MCF 10A (cell line): ENCODE data around the gene TOLLIP. TPM values are rescaled to one million over a fixed set of nuclear protein-coding genes. Genes with fewer than 3 reads are reported as not detected.
A peak's percentile ranks its signal among the peaks of the same experiment; 100 is the strongest.
"Not testable (repeated sequence)": the region's sequence is repeated elsewhere in the genome, so short reads cannot be mapped to it uniquely, and the experiment has no call there.

ENCODE experiments used
- Bru-seq: library from RNA; stranded (reverse); fragments of 400-500 nt; gene quantifications from one replicate; lab custom pipeline; 2021; lab: Mats Ljungman, UMichigan
- BruChase-seq, 2 experiments: library from RNA; stranded (reverse); fragments of 400-500 nt; gene quantifications; one replicate each; lab custom pipeline; 2021; lab: Mats Ljungman, UMichigan
- BruUV-seq: library from RNA; stranded (reverse); fragments of 400-500 nt; replicated peaks from 2 replicates; lab custom pipeline; 2021; lab: Mats Ljungman, UMichigan
- CTCF ChIA-PET: fragments of 300-600 bp; sonication (Branson Sonifier 250); formaldehyde crosslinking; extraction: SDS; loops from one replicate; lab custom pipeline; 2021; ENCODE audit warnings: antibody characterized with exemption, inconsistent platforms; lab: Yijun Ruan, JAX
- POLR2A ChIA-PET: fragments of 300-600, 350-650 bp; sonication (Branson Sonifier 250); formaldehyde crosslinking; extraction: SDS; loops from one replicate; lab custom pipeline; 2020; ENCODE audit warnings: antibody characterized with exemption, inconsistent platforms; lab: Yijun Ruan, JAX
- DNase-seq: peaks from one replicate; pipeline ENCODE4 v3.0.0-alpha.2; 2018; ENCODE audit not compliant: unreplicated experiment
- H3K27ac Mint-ChIP-seq: one replicate; pipeline ENCODE4 v1.8.0; 2022; ENCODE audit warnings: mild to moderate bottlenecking, low read depth, mixed read lengths; ENCODE audit not compliant: unreplicated experiment
- H3K27me3 Mint-ChIP-seq: one replicate; pipeline ENCODE4 v1.8.0; 2022; ENCODE audit warnings: mixed read lengths; ENCODE audit not compliant: insufficient read depth, unreplicated experiment
- H3K36me3 Mint-ChIP-seq: one replicate; pipeline ENCODE4 v1.8.0; 2022; ENCODE audit warnings: mild to moderate bottlenecking, moderate library complexity, mixed read lengths; ENCODE audit not compliant: insufficient read depth, unreplicated experiment
- H3K4me1 Mint-ChIP-seq: one replicate; pipeline ENCODE4 v1.8.0; 2022; ENCODE audit warnings: mixed read lengths; ENCODE audit not compliant: insufficient read depth, unreplicated experiment
- H3K4me3 Mint-ChIP-seq: one replicate; pipeline ENCODE4 v1.8.0; 2022; ENCODE audit warnings: mild to moderate bottlenecking, moderate library complexity, mixed read lengths; ENCODE audit not compliant: unreplicated experiment
- H3K9me3 Mint-ChIP-seq: one replicate; pipeline ENCODE4 v1.8.0; 2022; ENCODE audit warnings: mixed read lengths; ENCODE audit not compliant: unreplicated experiment
- intact Hi-C: fragments of 100-400 bp; cut with micrococcal nuclease; formaldehyde crosslinking; loops from 2 replicates; pipeline ENCODE4 v1.14.1; 2022
- long read RNA-seq: library from polyadenylated mRNA; stranded (forward); transcript quantifications from one replicate; pipeline ENCODE4 v2.0.0, GENCODE V29; 2022
- total RNA-seq: library from RNA; stranded (reverse); gene quantifications from 2 replicates; pipeline ENCODE4 v1.2.3, GENCODE V29; 2022
- TF ChIP-seq, protein P1 (sequence below): fragments of 200-600 bp; IDR thresholded peaks from one replicate; pipeline ENCODE4 v1.8.0; 2022; ENCODE audit warnings: antibody characterized with exemption, mild to moderate bottlenecking; ENCODE audit not compliant: unreplicated experiment

Gene TOLLIP
- total RNA-seq, result 58.5 and 58.8 TPM in 2 replicates
- percentile 62 among the genes with signal in this experiment for Bru-seq, nascent RNA
- BruChase-seq, experiment 1, labeled RNA remaining after a 6-hour chase, result percentile 81 among the genes with signal in this experiment
- BruChase-seq, experiment 2, labeled RNA remaining after a 2-hour chase, result percentile 71 among the genes with signal in this experiment
- long read RNA-seq, transcript TOLLIP-202 (6 exons, 3,617 nt), result major isoform, 148 of 169 reads
- long read RNA-seq, transcript TOLLIP-211 (5 exons, 684 nt), result minor isoform, 6 of 169 reads
- long read RNA-seq, partial matches to known transcripts, result 2 of 169 reads
- long read RNA-seq, other reads (novel, unspliced or antisense), result 10 of 169 reads

DNA sequence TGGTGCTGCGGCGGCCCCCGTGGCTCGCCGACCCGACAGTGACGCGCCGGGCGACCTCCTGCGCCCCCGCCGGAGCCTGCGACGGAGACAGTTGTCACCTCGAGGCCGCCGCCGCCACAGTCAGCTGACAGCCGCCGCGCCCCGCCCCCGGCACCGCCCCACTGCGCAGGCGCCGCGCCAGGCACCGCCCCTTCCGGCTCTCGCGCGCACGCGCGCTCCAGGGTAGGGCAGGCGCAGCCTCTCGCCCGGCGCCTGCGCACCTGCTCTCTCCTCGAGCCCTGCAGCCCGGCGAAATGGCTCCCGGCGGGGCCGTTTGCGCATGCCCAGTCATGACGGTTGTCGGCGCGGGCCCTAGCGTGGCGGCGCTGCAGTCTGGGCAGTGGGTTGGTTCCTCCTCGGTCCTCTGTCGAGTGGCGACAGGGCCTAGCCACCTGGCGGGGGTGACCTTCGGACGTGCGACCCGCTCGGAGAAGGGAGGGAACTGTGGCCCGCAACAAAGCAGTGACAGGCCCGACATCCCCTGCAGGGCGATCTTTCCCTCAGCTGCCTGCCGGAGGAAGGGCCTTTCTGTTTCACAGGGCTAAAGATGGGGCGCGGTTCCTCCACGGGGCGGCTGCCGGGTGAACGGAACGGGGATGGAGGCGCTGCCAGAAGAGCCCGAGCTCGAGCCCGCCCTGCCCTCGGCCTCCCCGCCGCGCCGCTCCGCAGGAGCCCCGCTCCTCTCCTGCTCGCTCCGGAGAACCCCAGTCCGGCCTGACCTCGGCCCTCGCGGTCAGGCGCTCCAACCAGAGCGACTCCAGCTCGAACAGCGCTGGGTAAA, at the start of gene TOLLIP:
Gene TOLLIP (minus strand): TSS at position 135 of the 820 bp plus-strand sequence. CDS start 134 bp downstream, at position 1.
- Mint-ChIP-seq H3K27me3 (no peaks in the 10 kb centered on the region), H3K4me3 (peak within 1 kb of the TSS; percentile 74), H3K9me3 (no peaks in the 10 kb centered on the region), H3K36me3 (peaks cover 6% of the 10 kb centered on the region), H3K27ac (peak within 1 kb of the TSS; percentile 87), H3K4me1 (peaks cover 8% of the 10 kb centered on the region)
- TSS peak; percentile 69 for BruUV-seq
- DNase-seq, result peak; percentile 91
- intact Hi-C loops, result loop anchor here (1.0 to 10.0 kb wide), 4 partner anchors 47 to 225 kb away; partner anchors contain the start of gene BRSK2
- TF ChIP-seq, protein P1, sequence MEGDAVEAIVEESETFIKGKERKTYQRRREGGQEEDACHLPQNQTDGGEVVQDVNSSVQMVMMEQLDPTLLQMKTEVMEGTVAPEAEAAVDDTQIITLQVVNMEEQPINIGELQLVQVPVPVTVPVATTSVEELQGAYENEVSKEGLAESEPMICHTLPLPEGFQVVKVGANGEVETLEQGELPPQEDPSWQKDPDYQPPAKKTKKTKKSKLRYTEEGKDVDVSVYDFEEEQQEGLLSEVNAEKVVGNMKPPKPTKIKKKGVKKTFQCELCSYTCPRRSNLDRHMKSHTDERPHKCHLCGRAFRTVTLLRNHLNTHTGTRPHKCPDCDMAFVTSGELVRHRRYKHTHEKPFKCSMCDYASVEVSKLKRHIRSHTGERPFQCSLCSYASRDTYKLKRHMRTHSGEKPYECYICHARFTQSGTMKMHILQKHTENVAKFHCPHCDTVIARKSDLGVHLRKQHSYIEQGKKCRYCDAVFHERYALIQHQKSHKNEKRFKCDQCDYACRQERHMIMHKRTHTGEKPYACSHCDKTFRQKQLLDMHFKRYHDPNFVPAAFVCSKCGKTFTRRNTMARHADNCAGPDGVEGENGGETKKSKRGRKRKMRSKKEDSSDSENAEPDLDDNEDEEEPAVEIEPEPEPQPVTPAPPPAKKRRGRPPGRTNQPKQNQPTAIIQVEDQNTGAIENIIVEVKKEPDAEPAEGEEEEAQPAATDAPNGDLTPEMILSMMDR, result no peak
- ChIA-PET POLR2A (interaction anchor here (0.7 to 4.3 kb wide), 18 partner anchors 10 to 688 kb away, joined by 3 to 25 read pairs (median 4); partner anchors contain the start of genes BRSK2 and TSPAN4), CTCF (interaction anchor here (0.6 to 1.2 kb wide), 6 partner anchors 11 to 469 kb away, joined by 3 to 4 read pairs (median 4); no protein-coding TSS in a partner anchor)

DNA sequence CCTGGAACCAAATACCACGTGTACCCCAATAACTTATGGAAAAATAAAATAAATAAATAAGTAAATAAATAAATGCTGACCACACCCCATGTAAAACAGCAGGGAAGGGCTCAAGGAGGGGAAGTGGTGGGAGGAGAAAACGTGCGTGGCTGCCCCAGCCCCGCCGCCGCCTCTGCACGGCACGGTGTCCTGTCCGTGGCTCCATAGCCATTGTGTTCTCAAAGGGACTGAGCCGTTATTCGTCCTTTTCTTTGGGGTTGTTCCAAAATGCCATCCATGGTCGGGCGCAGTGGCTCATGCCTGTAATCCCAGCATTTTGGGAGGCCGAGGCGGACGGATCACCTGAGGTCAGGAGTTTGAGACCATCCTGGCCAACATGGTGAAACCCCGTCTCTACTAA, 49.5 kb upstream of the TOLLIP start:
- H3K9me3 Mint-ChIP-seq, H3K4me1 Mint-ChIP-seq, H3K27ac Mint-ChIP-seq, H3K4me3 Mint-ChIP-seq, DNase-seq, H3K36me3 Mint-ChIP-seq, BruUV-seq, CTCF ChIA-PET, intact Hi-C loops: not testable (repeated sequence)
- peaks cover 51% of the 10 kb centered on the region for H3K27me3 Mint-ChIP-seq
- POLR2A ChIA-PET, result interaction anchor here (0.7 kb wide), 1 partner anchor 220 kb away, joined by 4 read pairs; no protein-coding TSS in a partner anchor

DNA sequence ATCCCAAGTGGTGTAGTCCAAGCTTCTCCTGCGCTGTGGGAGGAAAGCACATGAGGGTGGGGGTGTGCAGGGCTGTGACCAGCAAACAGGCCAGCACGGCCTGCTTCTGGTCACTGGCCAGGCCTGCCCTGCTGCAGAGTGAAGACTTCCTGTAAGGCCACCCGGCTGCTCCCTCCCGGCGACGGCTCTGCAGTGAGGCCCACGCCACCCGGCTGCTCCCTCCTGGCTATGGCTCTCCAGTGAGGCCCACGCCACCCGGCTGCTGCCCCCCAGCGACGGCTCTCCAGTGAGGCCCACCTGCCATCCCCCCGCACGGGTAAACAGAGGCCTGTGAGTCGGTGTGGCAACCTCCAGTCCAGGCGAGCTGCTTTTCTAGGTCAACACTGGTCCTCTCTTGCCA, 48.9 kb upstream of the TOLLIP start:
- DNase-seq, result no peak
- BruUV-seq, result no TSS peak
- intact Hi-C loops, result no loop called here
- Mint-ChIP-seq H3K4me3 (no peak overlapping the region), H3K27me3 (peaks cover 51% of the 10 kb centered on the region), H3K9me3 (no peaks in the 10 kb centered on the region), H3K36me3 (no peaks in the 10 kb centered on the region), H3K27ac (no peak overlapping the region), H3K4me1 (peaks cover 6% of the 10 kb centered on the region)
- TF ChIP-seq, protein P1, result no peak
- POLR2A ChIA-PET, result interaction anchor here (0.7 kb wide), 1 partner anchor 221 kb away, joined by 4 read pairs; no protein-coding TSS in a partner anchor
- CTCF ChIA-PET, result no interaction called here

DNA sequence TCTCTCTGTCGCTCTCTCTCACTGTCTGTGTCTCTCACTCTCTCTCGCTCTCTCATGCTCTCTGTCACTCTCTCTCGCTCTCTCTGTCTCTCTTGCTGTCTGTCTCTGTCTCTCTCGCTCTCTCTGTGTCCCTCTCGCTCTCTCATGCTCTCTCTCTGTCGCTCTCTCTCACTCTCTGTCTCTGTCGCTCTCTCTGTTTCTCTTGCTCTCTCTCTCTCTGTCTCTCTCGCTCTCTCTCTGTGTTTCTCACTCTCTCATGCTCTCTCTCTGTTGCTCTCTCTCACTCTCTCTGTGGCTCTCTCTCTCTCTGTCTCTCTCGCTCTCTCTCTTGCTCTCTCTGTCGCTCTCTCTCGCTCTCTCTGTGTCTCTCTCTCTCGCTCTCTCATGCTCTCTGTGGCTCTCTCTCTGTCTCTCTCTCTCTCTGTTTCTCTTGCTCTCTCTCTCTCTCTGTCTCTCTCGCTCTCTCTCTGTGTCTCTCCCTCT, 47.1 kb upstream of the TOLLIP start:
- TF ChIP-seq, protein P1, result no peak
- Mint-ChIP-seq H3K4me1 (peaks cover 6% of the 10 kb centered on the region), H3K27me3 (peaks cover 44% of the 10 kb centered on the region), H3K36me3 (no peaks in the 10 kb centered on the region), H3K4me3 (no peak overlapping the region), H3K27ac (no peak overlapping the region), H3K9me3 (no peaks in the 10 kb centered on the region)
- no peak for DNase-seq
- intact Hi-C loops, result no loop called here
- BruUV-seq, result no TSS peak
- CTCF ChIA-PET, result no interaction called here
- POLR2A ChIA-PET, result no interaction called here
